Fibroblast of lung (primary cell): ENCODE measurements around the gene SIN3B. TPM values are rescaled to one million over a fixed set of nuclear protein-coding genes. Genes with fewer than 3 reads are reported as not detected.

ENCODE experiments used
- DNase-seq, 2 donors: peaks; one replicate each; pipeline versions ENCODE4 v3.0.0 to v3.0.0-alpha.2; 2010; ENCODE audit warnings: low read depth in 2 of 2
- H2AFZ ChIP-seq: 2 replicates; pipeline ENCODE4 v1.5.1; 2012; ENCODE audit warnings: low read length, control low read depth, inconsistent platforms
- H3K27ac ChIP-seq: 2 replicates; pipeline ENCODE4 v1.5.1; 2011; ENCODE audit warnings: low read length, control low read depth; ENCODE audit not compliant: insufficient read depth
- H3K27me3 ChIP-seq: 2 replicates; pipeline ENCODE4 v1.5.1; 2011; ENCODE audit warnings: mild to moderate bottlenecking, low read length; ENCODE audit not compliant: control insufficient read depth, insufficient read depth
- H3K36me3 ChIP-seq: 2 replicates; pipeline ENCODE4 v1.5.1; 2011; ENCODE audit warnings: low read length; ENCODE audit not compliant: control insufficient read depth, insufficient read depth
- H3K4me1 ChIP-seq: 2 replicates; pipeline ENCODE4 v1.5.1; 2011; ENCODE audit warnings: low read length; ENCODE audit not compliant: control insufficient read depth, insufficient read depth; ENCODE audit errors: extremely low read depth
- H3K4me2 ChIP-seq: 2 replicates; pipeline ENCODE4 v1.5.1; 2011; ENCODE audit warnings: low read length, control low read depth; ENCODE audit not compliant: insufficient read depth; ENCODE audit errors: extremely low read depth
- H3K4me3 ChIP-seq, 4 experiments: fragments of 200-600 bp in 1 of 4; sonication (generic) in 1 of 4; replicated peaks in 1 of 4; 2 replicates each; pipeline ENCODE4 v1.5.1; 2011 to 2016; ENCODE audit warnings: low read length in 4 of 4, low read depth in 3 of 4, mild to moderate bottlenecking in 3 of 4, control low read depth in 2 of 4, inconsistent platforms in 1 of 4, mixed read lengths in 1 of 4; ENCODE audit not compliant: insufficient read depth in 1 of 4; ENCODE audit errors: control extremely low read depth in 1 of 4
- H3K79me2 ChIP-seq: 2 replicates; pipeline ENCODE4 v1.5.1; 2012; ENCODE audit warnings: mild to moderate bottlenecking, low read length, inconsistent platforms; ENCODE audit not compliant: control insufficient read depth, insufficient read depth
- H3K9ac ChIP-seq: 2 replicates; pipeline ENCODE4 v1.5.1; 2011; ENCODE audit warnings: mild to moderate bottlenecking, low read length, control low read depth; ENCODE audit not compliant: insufficient read depth
- H3K9me3 ChIP-seq: 2 replicates; pipeline ENCODE4 v1.5.1; 2012; ENCODE audit warnings: low read depth, low read length; ENCODE audit not compliant: control insufficient read depth, insufficient read depth
- H4K20me1 ChIP-seq: 2 replicates; pipeline ENCODE4 v1.5.1; 2011; ENCODE audit warnings: low read length; ENCODE audit not compliant: control insufficient read depth, insufficient read depth; ENCODE audit errors: extremely low read depth
- EZH2 ChIP-seq: IDR thresholded peaks from 2 replicates; pipeline ENCODE4 v1.5.1; 2012; ENCODE audit warnings: low read length, control low read depth, mild to moderate bottlenecking; ENCODE audit errors: missing control alignments
- polyA plus RNA-seq, 2 donors: library from polyadenylated mRNA; depleted of rRNA in 1 of 2; stranded (reverse) in 1 of 2; unstranded in 1 of 2; fragments of >200 nt; gene quantifications; 2 replicates each; pipeline ENCODE4 v1.2.1, GENCODE V29; 2011 to 2012; ENCODE audit warnings: missing spikeins in 1 of 2
- total RNA-seq: library from RNA; depleted of rRNA; stranded (reverse); fragments of >200 nt; gene quantifications from 2 replicates; pipeline ENCODE4 v1.2.1, GENCODE V29; 2014
- TF ChIP-seq, protein P1 (sequence below), 2 donors: IDR thresholded peaks in 1 of 2; conservative IDR thresholded peaks in 1 of 2; 1 replicate in 1 of 2; 2 replicates in 1 of 2; pipeline ENCODE4 v1.5.1; 2011 to 2012; ENCODE audit warnings: low read length in 2 of 2, control low read depth in 1 of 2, inconsistent platforms in 1 of 2, low read depth in 1 of 2, mild to moderate bottlenecking in 1 of 2

The SIN3B gene
- total and polyA plus RNA-seq, 2 donors (not counting 1 experiment from before 2014, with no cell fraction given), result 14.9 to 32.9 TPM

- peak; percentile 71 to 79 for DNase-seq
- peak overlapping the region; percentile 97 for H3K4me2 ChIP-seq
- peak overlapping the region; percentile 15 for H3K27ac ChIP-seq
- peak overlapping the region; percentile 67 for H2AFZ ChIP-seq
- H3K27me3 ChIP-seq, result no peaks in the 10 kb centered on the region
- H3K79me2 ChIP-seq, result peaks cover 10% of the 10 kb centered on the region
- H3K4me3 ChIP-seq, result peak overlapping the region; percentile 14 to 58 (median 48)
- H3K36me3 ChIP-seq, result no peaks in the 10 kb centered on the region
- peaks cover 5% of the 10 kb centered on the region for H3K4me1 ChIP-seq
- no peaks in the 10 kb centered on the region for H4K20me1 ChIP-seq
- TF ChIP-seq, protein P1, sequence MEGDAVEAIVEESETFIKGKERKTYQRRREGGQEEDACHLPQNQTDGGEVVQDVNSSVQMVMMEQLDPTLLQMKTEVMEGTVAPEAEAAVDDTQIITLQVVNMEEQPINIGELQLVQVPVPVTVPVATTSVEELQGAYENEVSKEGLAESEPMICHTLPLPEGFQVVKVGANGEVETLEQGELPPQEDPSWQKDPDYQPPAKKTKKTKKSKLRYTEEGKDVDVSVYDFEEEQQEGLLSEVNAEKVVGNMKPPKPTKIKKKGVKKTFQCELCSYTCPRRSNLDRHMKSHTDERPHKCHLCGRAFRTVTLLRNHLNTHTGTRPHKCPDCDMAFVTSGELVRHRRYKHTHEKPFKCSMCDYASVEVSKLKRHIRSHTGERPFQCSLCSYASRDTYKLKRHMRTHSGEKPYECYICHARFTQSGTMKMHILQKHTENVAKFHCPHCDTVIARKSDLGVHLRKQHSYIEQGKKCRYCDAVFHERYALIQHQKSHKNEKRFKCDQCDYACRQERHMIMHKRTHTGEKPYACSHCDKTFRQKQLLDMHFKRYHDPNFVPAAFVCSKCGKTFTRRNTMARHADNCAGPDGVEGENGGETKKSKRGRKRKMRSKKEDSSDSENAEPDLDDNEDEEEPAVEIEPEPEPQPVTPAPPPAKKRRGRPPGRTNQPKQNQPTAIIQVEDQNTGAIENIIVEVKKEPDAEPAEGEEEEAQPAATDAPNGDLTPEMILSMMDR (conservative IDR thresholded peaks at IDR 0.05 in 1 of 2, IDR thresholded peaks at IDR 0.05 in 1 of 2; ENCODE audit: low read depth in 1 of 2, low read length in 2 of 2), result no peak
- no peak for TF ChIP-seq EZH2
- no peak overlapping the region for H3K9ac ChIP-seq
- no peaks in the 10 kb centered on the region for H3K9me3 ChIP-seq
These were observed 3.7 kb upstream of the SIN3B start for GRCh38 chr19:16825312-16826052.

DNA sequence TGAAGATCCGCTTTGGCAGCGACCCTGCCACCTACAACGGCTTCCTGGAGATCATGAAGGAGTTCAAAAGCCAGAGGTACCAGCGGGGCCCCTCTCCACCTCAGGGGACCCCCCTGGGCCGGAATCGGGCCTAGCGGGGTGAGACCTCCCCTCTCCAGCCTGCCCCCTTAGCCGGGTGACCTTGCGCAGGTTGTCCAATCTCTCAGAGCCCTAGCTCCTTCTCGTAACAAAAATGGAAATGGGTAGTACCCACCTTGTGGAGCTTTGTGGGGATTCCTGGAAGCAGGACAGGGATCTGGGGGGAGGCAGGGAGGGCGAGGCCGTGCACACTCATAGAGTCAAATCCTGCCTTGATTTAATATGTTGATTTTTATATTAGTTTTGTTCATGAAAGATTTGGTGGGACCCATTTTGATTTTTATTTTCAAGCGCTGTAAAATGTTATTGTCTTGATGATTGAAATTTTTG, 658 bp downstream of the SIN3B start:
- H2AFZ ChIP-seq, result no peak overlapping the region
- H3K36me3 ChIP-seq, result peaks cover 17% of the 10 kb centered on the region
- H4K20me1 ChIP-seq, result no peaks in the 10 kb centered on the region
- H3K9me3 ChIP-seq, result no peaks in the 10 kb centered on the region
- DNase-seq, result no peak
- H3K4me3 ChIP-seq, result peak overlapping the region; percentile 76 to 97 (median 82)
- H3K9ac ChIP-seq, result peak overlapping the region; percentile 76
- TF ChIP-seq EZH2, result no peak
- TF ChIP-seq, protein P1 (conservative IDR thresholded peaks at IDR 0.05 in 1 of 2, IDR thresholded peaks at IDR 0.05 in 1 of 2; ENCODE audit: low read depth in 1 of 2, low read length in 2 of 2), result no peak
- peak overlapping the region; percentile 93 for H3K4me2 ChIP-seq
- H3K27ac ChIP-seq, result peak overlapping the region; percentile 70
- H3K4me1 ChIP-seq, result peaks cover 5% of the 10 kb centered on the region
- peaks cover 13% of the 10 kb centered on the region for H3K79me2 ChIP-seq
- H3K27me3 ChIP-seq, result no peaks in the 10 kb centered on the region

GRCh38 chr19:16830679-16831078, 1.5 kb downstream of the SIN3B start:
- no peak overlapping the region for H3K9ac ChIP-seq
- H3K4me2 ChIP-seq, result peak overlapping the region; percentile 93
- peaks cover 1% of the 10 kb centered on the region for H3K4me1 ChIP-seq
- TF ChIP-seq, protein P1 (conservative IDR thresholded peaks at IDR 0.05 in 1 of 2, IDR thresholded peaks at IDR 0.05 in 1 of 2; ENCODE audit: low read depth in 1 of 2, low read length in 2 of 2), result no peak
- TF ChIP-seq EZH2, result no peak
- peak overlapping the region; percentile 76 to 97 (median 82) for H3K4me3 ChIP-seq
- peak; percentile 33 to 79 for DNase-seq
- H3K79me2 ChIP-seq, result peaks cover 13% of the 10 kb centered on the region
- peaks cover 17% of the 10 kb centered on the region for H3K36me3 ChIP-seq
- no peak overlapping the region for H2AFZ ChIP-seq
- H3K27ac ChIP-seq, result peak overlapping the region; percentile 70
- H4K20me1 ChIP-seq, result no peaks in the 10 kb centered on the region
- no peaks in the 10 kb centered on the region for H3K9me3 ChIP-seq
- no peaks in the 10 kb centered on the region for H3K27me3 ChIP-seq
